Colonic mucosa (tissue), 4 donors: ENCODE data around the gene USP10. TPM values are rescaled to one million over a fixed set of nuclear protein-coding genes. Genes with fewer than 3 reads are reported as not detected.
A peak's percentile ranks its signal among the peaks of the same experiment; 100 is the strongest.

Experiments used
- DNase-seq: peaks from one replicate; pipeline ENCODE4 v3.0.0-alpha.2; 2020
- H3K27ac ChIP-seq: fragments of 200-600 bp; one replicate; pipeline ENCODE4 v1.8.0; 2021
- H3K27me3 ChIP-seq: fragments of 200-600 bp; one replicate; pipeline ENCODE4 v1.8.0; 2021
- H3K36me3 ChIP-seq: fragments of 200-600 bp; one replicate; pipeline ENCODE4 v1.8.0; 2021
- H3K4me1 ChIP-seq: fragments of 200-600 bp; one replicate; pipeline ENCODE4 v1.8.0; 2021; ENCODE audit warnings: mild to moderate bottlenecking
- H3K4me3 ChIP-seq: fragments of 200-600 bp; one replicate; pipeline ENCODE4 v1.8.0; 2021
- H3K9ac ChIP-seq, 2 donors: one replicate each; pipeline ENCODE4 v1.7.0; 2013; ENCODE audit warnings: control low read depth in 2 of 2, low read depth in 2 of 2, low read length in 2 of 2
- H3K9me3 ChIP-seq: fragments of 200-600 bp; one replicate; pipeline ENCODE4 v1.8.0; 2021
- CTCF ChIP-seq: fragments of 200-600 bp; IDR thresholded peaks from one replicate; pipeline ENCODE4 v1.8.0; 2022; ENCODE audit warnings: antibody characterized with exemption, mild to moderate bottlenecking
- intact Hi-C: fragments of 100-400 bp; cut with DNase I; formaldehyde crosslinking; loops from one replicate; pipeline ENCODE4 v1.14.1; 2022
- total RNA-seq, 2 donors: library from RNA; stranded (reverse); fragmentation: NEBNext Ultra II Directional in 1 of 2; extraction: Animal tissue kit (Norgen Biotek cat#: 25700) in 1 of 2; gene quantifications; one replicate each; pipeline ENCODE4 v1.2.1, GENCODE V29; 2021
- donor health status: healthy.
- donor health status: DM: no; HTN: no; CAD: no.
- donor health status: DM: no; HTN: no; CAD: no.

The USP10 gene
- total RNA-seq, 2 donors from 2014 or later, result 70.0 to 88.2 TPM

GRCh38 chr16:84819644-84820304 is 120.0 kb downstream of the USP10 start, which contains the start of gene CRISPLD2:
Gene CRISPLD2 (plus strand): TSS chr16:84819985. CDS start chr16:84838496, 18,511 bp downstream.
- H3K9ac ChIP-seq, result peak within 1 kb of the TSS; percentile 72 to 80
- no peaks in the 10 kb centered on the region for H3K9me3 ChIP-seq
- H3K27me3 ChIP-seq, result peaks cover 5% of the 10 kb centered on the region
- peak within 1 kb of the TSS; percentile 18 for H3K27ac ChIP-seq
- peak; percentile 89 for DNase-seq
- H3K4me1 ChIP-seq, result no peaks in the 10 kb centered on the region
- peak within 1 kb of the TSS; percentile 50 for H3K4me3 ChIP-seq
- TF ChIP-seq CTCF, result no peak
- no peaks in the 10 kb centered on the region for H3K36me3 ChIP-seq
- intact Hi-C loops, result no loop called here

- intact Hi-C loops, result no loop called here
- H3K27me3 ChIP-seq, result peaks cover 5% of the 10 kb centered on the region
- H3K27ac ChIP-seq, result peak overlapping the region; percentile 18
- TF ChIP-seq CTCF, result no peak
- H3K4me3 ChIP-seq, result peak overlapping the region; percentile 50
- H3K9ac ChIP-seq, result peak overlapping the region; percentile 72 to 80
- H3K4me1 ChIP-seq, result no peaks in the 10 kb centered on the region
- H3K9me3 ChIP-seq, result no peaks in the 10 kb centered on the region
- H3K36me3 ChIP-seq, result no peaks in the 10 kb centered on the region
- DNase-seq, result no peak
These were observed 120.5 kb downstream of the USP10 start for GRCh38 chr16:84820305-84820684.

DNA sequence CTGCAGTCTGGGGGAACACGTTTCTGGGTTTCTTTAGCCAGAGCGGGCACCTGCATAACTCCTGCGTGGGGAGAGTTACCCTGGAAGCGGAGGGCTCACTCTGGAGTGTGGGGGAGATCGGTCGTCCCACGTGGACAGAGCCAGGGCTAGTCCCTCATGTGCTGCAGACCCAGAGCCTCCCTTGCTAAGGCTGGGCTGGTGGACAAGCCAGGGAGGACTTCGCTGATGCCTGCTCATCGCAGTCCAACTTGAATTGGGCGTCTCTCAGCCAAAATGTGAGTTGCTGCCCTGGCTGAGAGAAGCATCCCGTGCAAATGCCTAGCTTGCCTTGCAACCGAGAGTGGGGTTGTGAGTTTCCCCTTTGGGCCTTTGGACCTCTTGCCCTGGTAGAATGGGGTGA is 121.0 kb downstream of the USP10 start:
- peak overlapping the region; percentile 50 for H3K4me3 ChIP-seq
- intact Hi-C loops, result no loop called here
- peak overlapping the region; percentile 72 to 80 for H3K9ac ChIP-seq
- DNase-seq, result no peak
- H3K36me3 ChIP-seq, result no peaks in the 10 kb centered on the region
- H3K27me3 ChIP-seq, result peaks cover 5% of the 10 kb centered on the region
- no peaks in the 10 kb centered on the region for H3K4me1 ChIP-seq
- TF ChIP-seq CTCF, result no peak
- H3K9me3 ChIP-seq, result no peaks in the 10 kb centered on the region
- peak overlapping the region; percentile 18 for H3K27ac ChIP-seq

DNA sequence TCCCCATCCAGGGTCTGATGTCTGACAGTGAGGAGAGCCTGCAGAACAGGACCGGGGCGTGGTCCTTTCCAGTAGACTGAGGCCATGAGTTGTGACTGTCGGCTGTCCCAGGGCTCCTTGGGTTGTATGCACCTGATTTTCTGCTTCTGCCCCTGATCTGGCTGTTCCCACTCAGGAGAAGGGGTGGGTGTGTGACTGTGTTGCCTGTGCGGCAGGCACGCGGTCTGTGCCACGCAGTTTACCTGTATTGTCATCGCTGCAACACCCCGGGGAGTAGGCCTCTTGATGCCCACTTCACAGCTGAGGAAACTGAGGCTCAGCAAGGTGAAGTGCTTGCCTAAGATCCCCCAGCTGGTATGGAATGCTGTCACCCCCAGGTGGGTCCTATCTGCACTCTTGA is 121.4 kb downstream of the USP10 start:
- H3K9me3 ChIP-seq, result no peaks in the 10 kb centered on the region
- H3K27ac ChIP-seq, result peak overlapping the region; percentile 18
- peaks cover 5% of the 10 kb centered on the region for H3K27me3 ChIP-seq
- H3K36me3 ChIP-seq, result no peaks in the 10 kb centered on the region
- no peak for TF ChIP-seq CTCF
- DNase-seq, result no peak
- no peaks in the 10 kb centered on the region for H3K4me1 ChIP-seq
- intact Hi-C loops, result no loop called here
- peak overlapping the region; percentile 72 to 80 for H3K9ac ChIP-seq
- peak overlapping the region; percentile 50 for H3K4me3 ChIP-seq

DNA sequence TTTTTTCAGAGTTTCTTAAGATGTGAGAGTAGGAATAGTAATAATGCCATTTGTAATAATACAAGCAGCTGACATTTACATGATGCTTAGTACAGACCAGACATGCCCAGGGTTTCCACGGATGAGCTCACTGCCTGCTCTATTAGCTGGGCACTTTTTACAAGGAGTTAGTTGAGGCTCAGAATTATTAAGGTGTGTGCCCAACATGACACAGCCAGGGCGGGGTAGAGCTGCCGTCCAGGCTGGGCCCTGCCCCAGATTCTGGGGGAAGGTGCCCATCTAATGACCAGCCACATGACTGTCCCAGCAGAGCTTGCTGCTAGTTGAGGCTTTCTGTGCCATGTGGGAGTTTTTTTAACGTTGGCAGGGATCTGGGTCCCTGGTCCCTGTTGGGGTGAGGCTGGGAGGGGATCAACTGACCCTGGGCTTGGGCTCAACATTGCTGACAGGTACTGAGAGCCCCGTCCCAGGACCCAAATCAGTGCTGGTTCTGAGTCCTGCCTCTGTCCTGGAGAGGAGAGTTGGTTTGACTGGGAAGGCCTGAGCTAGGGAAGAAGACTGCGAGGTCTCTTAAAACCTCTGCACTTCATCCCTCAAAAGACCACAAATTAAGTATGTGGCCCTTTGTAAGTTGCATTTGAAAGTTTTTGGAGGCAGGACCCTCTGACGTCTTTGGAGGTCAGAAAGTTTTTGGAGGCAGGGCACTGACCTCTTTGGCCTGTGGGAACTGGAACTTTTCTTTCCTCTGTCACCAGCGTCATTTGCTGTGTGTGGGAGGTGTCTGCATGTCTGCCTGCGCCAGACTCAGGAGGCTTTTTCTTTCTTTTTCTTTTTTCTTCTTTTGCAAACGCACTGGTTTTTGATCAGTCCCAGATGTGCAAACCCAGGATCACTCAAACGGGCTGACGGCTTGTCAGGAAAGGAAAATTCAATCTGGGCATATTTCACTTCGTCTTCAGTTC is 122.2 kb downstream of the USP10 start:
- TF ChIP-seq CTCF, result no peak
- H3K27ac ChIP-seq, result peak overlapping the region; percentile 46
- peak overlapping the region; percentile 50 for H3K4me3 ChIP-seq
- no peaks in the 10 kb centered on the region for H3K4me1 ChIP-seq
- H3K9ac ChIP-seq, result peak overlapping the region; percentile 52 to 80
- H3K27me3 ChIP-seq, result peaks cover 5% of the 10 kb centered on the region
- intact Hi-C loops, result no loop called here
- H3K9me3 ChIP-seq, result no peaks in the 10 kb centered on the region
- H3K36me3 ChIP-seq, result no peaks in the 10 kb centered on the region
- DNase-seq, result no peak
